NCI-H1092 (cell line): Measurements from ENCODE around the gene MAGI2.

Experiments
- DNase-seq: peaks from one replicate; lab custom pipeline; 2025; lab: John Stamatoyannopoulos, UW

MAGI2 gene

GRCh38 chr7:79376299-79377025 lies 77.0 kb downstream of the MAGI2 start:
- no peak for DNase-seq

GRCh38 chr7:79361214-79361613 lies 92.3 kb downstream of the MAGI2 start:
- DNase-seq, result no peak

- DNase-seq, result no peak
These were observed 93.6 kb downstream of the MAGI2 start for GRCh38 chr7:79359827-79360226.

- no peak for DNase-seq
These were observed 96.4 kb downstream of the MAGI2 start for GRCh38 chr7:79357101-79357500.

GRCh38 chr7:79353720-79354468 lies 99.6 kb downstream of the MAGI2 start:
- no peak for DNase-seq

- no peak for DNase-seq
These were observed 101.1 kb downstream of the MAGI2 start for GRCh38 chr7:79352323-79352722.

- DNase-seq, result no peak
These were observed 106.1 kb downstream of the MAGI2 start for GRCh38 chr7:79347351-79347750.

- no peak for DNase-seq
These were observed 111.6 kb downstream of the MAGI2 start for GRCh38 chr7:79341902-79342301.

GRCh38 chr7:79340212-79340611 lies 113.3 kb downstream of the MAGI2 start:
- no peak for DNase-seq

GRCh38 chr7:79339208-79339925 lies 114.1 kb downstream of the MAGI2 start:
- no peak for DNase-seq

GRCh38 chr7:79337717-79338116 lies 115.8 kb downstream of the MAGI2 start:
- DNase-seq, result no peak

- no peak for DNase-seq
These were observed 118.6 kb downstream of the MAGI2 start for GRCh38 chr7:79334841-79335240.

- DNase-seq, result no peak
These were observed 119.1 kb downstream of the MAGI2 start for GRCh38 chr7:79334334-79334733.

GRCh38 chr7:79332091-79332490 lies 121.4 kb downstream of the MAGI2 start:
- DNase-seq, result no peak

GRCh38 chr7:79329464-79329863 lies 124.0 kb downstream of the MAGI2 start:
- no peak for DNase-seq

- DNase-seq, result no peak
These were observed 132.6 kb downstream of the MAGI2 start for GRCh38 chr7:79320741-79321473.

GRCh38 chr7:79319369-79319768 lies 134.1 kb downstream of the MAGI2 start:
- no peak for DNase-seq

- no peak for DNase-seq
These were observed 135.7 kb downstream of the MAGI2 start for GRCh38 chr7:79317728-79318127.

- DNase-seq, result no peak
These were observed 141.4 kb downstream of the MAGI2 start for GRCh38 chr7:79312022-79312421.

GRCh38 chr7:79308192-79308591 lies 145.3 kb downstream of the MAGI2 start:
- DNase-seq, result no peak

- no peak for DNase-seq
These were observed 146.1 kb downstream of the MAGI2 start for GRCh38 chr7:79307376-79307775.

GRCh38 chr7:79304711-79305110 lies 148.8 kb downstream of the MAGI2 start:
- DNase-seq, result no peak
